IgD-negative memory B cell (primary cell): Measurements from ENCODE around the gene TMTC1. TPM values are rescaled to one million over a fixed set of nuclear protein-coding genes. Genes with fewer than 3 reads are reported as not detected.

Experiments
- H3K27ac Mint-ChIP-seq, 3 donors: one replicate each; pipeline ENCODE4 v1.8.0; 2020 to 2022; ENCODE audit warnings: mild to moderate bottlenecking in 3 of 3, mixed read lengths in 3 of 3, moderate library complexity in 1 of 3
- H3K27me3 Mint-ChIP-seq: one replicate; pipeline ENCODE4 v1.8.0; 2021; ENCODE audit warnings: mixed read lengths
- H3K36me3 Mint-ChIP-seq: one replicate; pipeline ENCODE4 v1.8.0; 2020; ENCODE audit warnings: mild to moderate bottlenecking, mixed read lengths
- H3K4me1 Mint-ChIP-seq, 3 donors: one replicate each; pipeline ENCODE4 v1.8.0; 2020 to 2022; ENCODE audit warnings: mixed read lengths in 3 of 3, mild to moderate bottlenecking in 1 of 3
- H3K4me3 Mint-ChIP-seq, 4 donors: one replicate each; pipeline ENCODE4 v1.8.0; 2020 to 2022; ENCODE audit warnings: mild to moderate bottlenecking in 4 of 4, mixed read lengths in 4 of 4, moderate library complexity in 3 of 4
- H3K9me3 Mint-ChIP-seq, 3 donors: one replicate each; pipeline ENCODE4 v1.8.0; 2020 to 2021; ENCODE audit warnings: mixed read lengths in 3 of 3, mild to moderate bottlenecking in 1 of 3
- polyA plus RNA-seq: library from polyadenylated mRNA; unstranded; fragments of 300-500 nt; fragmentation: Illumina TruSeq; gene quantifications from one replicate; pipeline ENCODE4 v1.2.3, GENCODE V29; 2021

TMTC1 gene
- polyA plus RNA-seq, 1 donor from 2014 or later: not detected

DNA sequence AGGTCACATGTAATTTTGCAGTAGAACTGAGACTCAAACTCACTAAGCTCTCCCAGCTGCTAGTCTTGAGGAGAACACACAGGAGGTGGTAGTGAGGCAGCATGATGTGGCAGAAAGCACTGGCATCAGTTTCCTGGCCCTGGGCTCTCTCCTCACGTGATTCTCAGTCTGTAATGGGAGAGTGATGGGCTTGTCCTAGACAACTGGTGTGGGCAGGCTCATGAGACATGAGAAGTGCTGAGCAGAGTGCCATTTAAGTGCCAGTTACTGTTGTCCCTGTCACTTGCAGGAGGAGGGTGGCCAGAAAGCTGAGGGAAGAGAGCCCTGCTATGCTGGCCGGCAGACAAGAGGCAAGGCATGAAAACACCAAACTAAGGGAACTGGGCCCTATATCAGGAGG, 237.7 kb downstream of the TMTC1 start:
- no peaks in the 10 kb centered on the region for H3K4me1 Mint-ChIP-seq
- H3K36me3 Mint-ChIP-seq: no peaks in the 10 kb centered on the region
- H3K27ac Mint-ChIP-seq: no peak overlapping the region
- no peaks in the 10 kb centered on the region for H3K27me3 Mint-ChIP-seq
- H3K9me3 Mint-ChIP-seq: no peaks in the 10 kb centered on the region
- no peak overlapping the region for H3K4me3 Mint-ChIP-seq

DNA sequence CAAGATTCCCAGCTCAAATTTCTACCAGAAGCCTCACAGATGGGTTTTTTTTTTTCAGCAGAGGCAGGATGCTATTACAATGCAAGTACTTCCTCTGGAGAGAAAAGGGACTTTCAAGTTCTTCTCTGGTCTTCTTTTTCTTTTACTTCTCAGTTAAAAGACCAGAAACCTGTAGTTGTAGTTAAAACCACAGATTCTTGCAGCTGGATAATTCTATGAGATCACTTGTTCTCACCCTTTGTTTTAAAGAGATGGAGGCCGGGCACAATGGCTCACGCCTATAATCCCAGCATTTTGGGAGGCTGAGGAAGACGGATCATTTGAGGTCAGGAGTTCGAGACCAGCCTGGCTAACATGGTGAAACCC, 238.7 kb downstream of the TMTC1 start:
- no peaks in the 10 kb centered on the region for H3K36me3 Mint-ChIP-seq
- H3K9me3 Mint-ChIP-seq: no peaks in the 10 kb centered on the region
- H3K27ac Mint-ChIP-seq: no peak overlapping the region
- no peaks in the 10 kb centered on the region for H3K27me3 Mint-ChIP-seq
- no peak overlapping the region for H3K4me3 Mint-ChIP-seq
- no peaks in the 10 kb centered on the region for H3K4me1 Mint-ChIP-seq

DNA sequence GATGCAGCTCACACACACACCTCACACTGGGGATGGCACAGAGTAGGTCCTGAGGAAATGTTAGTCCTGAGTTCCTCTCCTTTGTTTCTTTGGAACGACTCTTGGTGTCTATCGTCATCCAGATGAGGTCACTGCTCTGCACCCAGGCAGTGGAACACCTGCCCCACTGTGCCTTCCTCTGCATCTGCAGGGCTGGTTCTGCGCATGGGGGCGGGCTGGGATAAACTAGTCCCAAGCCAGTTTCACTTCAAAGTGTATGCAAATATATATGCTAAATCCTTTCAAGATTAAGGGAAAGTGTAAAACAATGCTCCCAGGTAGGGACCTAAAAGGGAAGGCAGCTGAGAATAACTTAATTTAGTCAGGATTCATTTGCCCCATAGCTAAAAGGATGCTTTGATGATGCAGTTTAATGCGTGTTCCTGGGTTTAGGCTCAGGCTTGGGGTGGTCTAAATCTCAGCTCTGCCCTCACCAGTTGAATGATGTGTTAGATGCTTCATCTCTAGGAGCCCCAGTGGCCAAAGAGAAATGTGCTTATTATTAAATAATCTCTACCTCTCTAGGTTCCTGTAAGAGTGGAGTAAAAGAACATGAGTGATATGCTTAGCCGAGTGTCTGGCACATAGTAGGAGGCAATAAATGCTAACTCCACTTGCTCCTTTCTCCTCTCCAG, 239.2 kb downstream of the TMTC1 start:
- no peak overlapping the region for H3K4me3 Mint-ChIP-seq
- no peaks in the 10 kb centered on the region for H3K27me3 Mint-ChIP-seq
- H3K9me3 Mint-ChIP-seq: no peaks in the 10 kb centered on the region
- H3K27ac Mint-ChIP-seq: no peak overlapping the region
- H3K36me3 Mint-ChIP-seq: no peaks in the 10 kb centered on the region
- no peaks in the 10 kb centered on the region for H3K4me1 Mint-ChIP-seq

DNA sequence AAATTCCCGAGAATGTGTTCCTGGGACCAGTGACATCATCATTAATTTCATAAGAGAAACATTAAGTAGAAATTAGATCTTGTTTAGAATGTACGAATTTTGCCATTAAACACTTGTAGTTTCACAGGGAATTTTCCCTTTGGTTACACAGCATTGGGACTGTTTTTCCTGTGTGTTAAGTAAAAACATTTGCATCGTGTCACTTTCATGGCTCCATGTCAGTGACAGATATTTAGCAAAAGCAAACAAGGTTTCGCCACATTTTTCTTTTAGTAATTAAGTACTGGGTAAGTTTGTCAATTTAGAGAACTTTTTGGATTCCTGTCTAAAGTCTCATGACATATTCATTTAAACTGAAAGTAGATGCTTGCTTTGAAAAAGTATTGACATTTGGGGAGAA, 240.7 kb downstream of the TMTC1 start:
- H3K27ac Mint-ChIP-seq: no peak overlapping the region
- H3K4me3 Mint-ChIP-seq: no peak overlapping the region
- no peaks in the 10 kb centered on the region for H3K36me3 Mint-ChIP-seq
- H3K27me3 Mint-ChIP-seq: peaks cover 1% of the 10 kb centered on the region
- H3K4me1 Mint-ChIP-seq: no peaks in the 10 kb centered on the region
- H3K9me3 Mint-ChIP-seq: no peaks in the 10 kb centered on the region

DNA sequence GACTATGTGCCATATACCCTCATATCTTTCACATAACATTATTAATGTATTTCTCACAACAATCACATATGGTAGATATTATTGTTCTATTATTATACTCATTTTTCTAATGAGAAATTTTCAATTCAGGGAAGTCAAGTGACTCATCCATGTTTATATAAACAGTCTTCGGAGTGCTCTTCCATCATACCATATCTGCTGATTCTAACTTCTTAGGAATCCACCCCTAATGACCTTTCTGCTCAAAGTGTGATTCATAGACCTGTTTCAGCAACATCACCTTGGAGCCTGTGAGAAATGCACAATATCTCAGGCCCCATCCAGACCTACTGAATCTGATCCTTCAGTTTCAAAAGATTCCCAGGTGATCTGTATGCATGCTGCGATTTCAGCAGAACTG, 246.4 kb downstream of the TMTC1 start:
- peaks cover 4% of the 10 kb centered on the region for H3K27me3 Mint-ChIP-seq

DNA sequence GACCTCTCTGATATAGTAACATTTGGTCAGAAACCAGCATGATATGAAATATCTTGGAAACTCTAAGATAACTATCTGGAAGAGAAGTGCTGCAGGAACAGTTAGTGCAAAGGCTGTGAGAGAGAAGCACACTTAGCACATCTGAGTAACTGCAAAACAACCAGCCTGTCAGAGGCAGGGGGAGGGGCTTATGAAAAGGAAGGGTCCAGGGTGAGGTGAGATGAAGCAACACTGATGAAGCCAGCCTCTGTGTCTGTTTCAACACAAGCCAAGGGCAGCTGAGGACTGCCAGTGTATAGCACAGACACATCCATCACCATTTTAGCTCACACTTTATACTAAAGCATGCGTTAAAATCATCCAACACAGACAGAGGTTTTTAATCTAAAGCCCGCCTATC, 248.8 kb downstream of the TMTC1 start:
- no peaks in the 10 kb centered on the region for H3K36me3 Mint-ChIP-seq
- peaks cover 10% of the 10 kb centered on the region for H3K27me3 Mint-ChIP-seq
- H3K9me3 Mint-ChIP-seq: no peaks in the 10 kb centered on the region
- H3K4me3 Mint-ChIP-seq: no peak overlapping the region
- H3K4me1 Mint-ChIP-seq: no peaks in the 10 kb centered on the region
- H3K27ac Mint-ChIP-seq: no peak overlapping the region

More for the DNA sequence above, 246.4 kb downstream of the TMTC1 start:
- no peaks in the 10 kb centered on the region for H3K9me3 Mint-ChIP-seq
- H3K4me1 Mint-ChIP-seq: no peaks in the 10 kb centered on the region
- no peaks in the 10 kb centered on the region for H3K36me3 Mint-ChIP-seq
- H3K4me3 Mint-ChIP-seq: no peak overlapping the region
- H3K27ac Mint-ChIP-seq: no peak overlapping the region

GRCh38 chr12:29533815-29534489, 249.8 kb downstream of the TMTC1 start:
- H3K27me3 Mint-ChIP-seq: peaks cover 10% of the 10 kb centered on the region
- H3K36me3 Mint-ChIP-seq: no peaks in the 10 kb centered on the region
- H3K4me1 Mint-ChIP-seq: no peaks in the 10 kb centered on the region
- H3K27ac Mint-ChIP-seq: no peak overlapping the region
- H3K9me3 Mint-ChIP-seq: no peaks in the 10 kb centered on the region
- H3K4me3 Mint-ChIP-seq: no peak overlapping the region

- no peaks in the 10 kb centered on the region for H3K9me3 Mint-ChIP-seq
- no peaks in the 10 kb centered on the region for H3K4me1 Mint-ChIP-seq
- H3K4me3 Mint-ChIP-seq: no peak overlapping the region
- H3K27ac Mint-ChIP-seq: no peak overlapping the region
- H3K36me3 Mint-ChIP-seq: no peaks in the 10 kb centered on the region
- peaks cover 10% of the 10 kb centered on the region for H3K27me3 Mint-ChIP-seq
Measured at GRCh38 chr12:29531471-29531870, 252.3 kb downstream of the TMTC1 start.

- Mint-ChIP-seq H3K36me3 (no peaks in the 10 kb centered on the region), H3K4me1 (no peaks in the 10 kb centered on the region), H3K27me3 (peaks cover 10% of the 10 kb centered on the region), H3K27ac (no peak overlapping the region), H3K9me3 (no peaks in the 10 kb centered on the region), H3K4me3 (no peak overlapping the region)
Measured at GRCh38 chr12:29530436-29530835, 253.3 kb downstream of the TMTC1 start.

- H3K27me3 Mint-ChIP-seq: peaks cover 7% of the 10 kb centered on the region
- H3K27ac Mint-ChIP-seq: no peak overlapping the region
- H3K36me3 Mint-ChIP-seq: no peaks in the 10 kb centered on the region
- H3K4me1 Mint-ChIP-seq: no peaks in the 10 kb centered on the region
- H3K9me3 Mint-ChIP-seq: no peaks in the 10 kb centered on the region
- H3K4me3 Mint-ChIP-seq: no peak overlapping the region
Measured at GRCh38 chr12:29528161-29528560, 255.6 kb downstream of the TMTC1 start.

GRCh38 chr12:29521951-29522350, 261.8 kb downstream of the TMTC1 start:
- no peaks in the 10 kb centered on the region for H3K27me3 Mint-ChIP-seq
- H3K36me3 Mint-ChIP-seq: no peaks in the 10 kb centered on the region
- no peaks in the 10 kb centered on the region for H3K4me1 Mint-ChIP-seq
- H3K27ac Mint-ChIP-seq: no peak overlapping the region
- H3K4me3 Mint-ChIP-seq: no peak overlapping the region
- H3K9me3 Mint-ChIP-seq: no peaks in the 10 kb centered on the region

- H3K36me3 Mint-ChIP-seq: no peaks in the 10 kb centered on the region
- no peak overlapping the region for H3K4me3 Mint-ChIP-seq
Measured at GRCh38 chr12:29519585-29520182, 264.1 kb downstream of the TMTC1 start.

GRCh38 chr12:29518407-29518806, 265.3 kb downstream of the TMTC1 start:
- H3K27ac Mint-ChIP-seq: no peak overlapping the region
- H3K9me3 Mint-ChIP-seq: no peaks in the 10 kb centered on the region
- H3K4me1 Mint-ChIP-seq: no peaks in the 10 kb centered on the region
- H3K27me3 Mint-ChIP-seq: no peaks in the 10 kb centered on the region
- H3K4me3 Mint-ChIP-seq: no peak overlapping the region
- no peaks in the 10 kb centered on the region for H3K36me3 Mint-ChIP-seq

More at GRCh38 chr12:29519585-29520182, 264.1 kb downstream of the TMTC1 start:
- Mint-ChIP-seq H3K27ac (no peak overlapping the region), H3K4me1 (no peaks in the 10 kb centered on the region), H3K9me3 (no peaks in the 10 kb centered on the region), H3K27me3 (no peaks in the 10 kb centered on the region)

DNA sequence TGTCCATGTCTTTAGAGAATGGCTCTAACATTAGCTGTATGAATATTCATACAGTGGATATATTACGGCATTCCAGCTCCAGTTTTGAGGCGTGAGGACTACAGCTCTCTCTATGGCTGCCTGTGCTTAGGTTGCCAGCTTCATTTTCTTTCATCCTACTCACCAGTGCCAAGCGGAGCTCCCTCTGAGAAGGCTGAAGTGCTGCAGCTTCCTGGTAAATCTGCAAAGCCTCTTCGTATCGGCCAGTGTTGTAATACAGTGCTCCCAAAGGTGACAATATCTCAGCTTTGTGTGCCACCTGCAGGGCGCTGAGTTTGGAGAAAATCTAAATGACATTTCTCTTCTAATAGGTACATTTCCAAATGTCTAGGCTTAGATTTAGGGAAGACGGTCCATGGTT, 266.5 kb downstream of the TMTC1 start:
- H3K4me3 Mint-ChIP-seq: no peak overlapping the region
- H3K27me3 Mint-ChIP-seq: no peaks in the 10 kb centered on the region
- H3K9me3 Mint-ChIP-seq: no peaks in the 10 kb centered on the region
- H3K36me3 Mint-ChIP-seq: no peaks in the 10 kb centered on the region
- H3K4me1 Mint-ChIP-seq: no peaks in the 10 kb centered on the region
- H3K27ac Mint-ChIP-seq: no peak overlapping the region

GRCh38 chr12:29516431-29516875, 267.3 kb downstream of the TMTC1 start:
- Mint-ChIP-seq H3K4me1 (no peaks in the 10 kb centered on the region), H3K9me3 (no peaks in the 10 kb centered on the region), H3K4me3 (no peak overlapping the region)

More at GRCh38 chr12:29516431-29516875, 267.3 kb downstream of the TMTC1 start:
- Mint-ChIP-seq H3K27ac (no peak overlapping the region), H3K27me3 (no peaks in the 10 kb centered on the region), H3K36me3 (no peaks in the 10 kb centered on the region)
